OCI-LY1 (cell line): ENCODE data around the gene L3HYPDH.

ENCODE experiments used
- H2AFZ ChIP-seq: fragments of 200-600 bp; sonication (generic), shearing (Covaris generic); 2 replicates; pipeline ENCODE4 v1.6.0; 2014; ENCODE audit warnings: antibody characterized with exemption, mild to moderate bottlenecking, low read length
- H3F3A ChIP-seq: fragments of 200-600 bp; sonication (generic), shearing (Covaris generic); 2 replicates; pipeline ENCODE4 v1.6.0; 2014; ENCODE audit warnings: mild to moderate bottlenecking, antibody characterized with exemption, low read length, moderate library complexity; ENCODE audit not compliant: insufficient read depth
- H3K27ac ChIP-seq: fragments of 200-600 bp; sonication (generic); 2 replicates; pipeline ENCODE4 v1.5.1; 2014; ENCODE audit warnings: low read length, mixed run types, mild to moderate bottlenecking, low read depth; ENCODE audit not compliant: poor library complexity, severe bottlenecking
- H3K27me3 ChIP-seq: fragments of 200-600 bp; sonication (generic); 2 replicates; pipeline ENCODE4 v1.6.0; 2014; ENCODE audit warnings: antibody characterized with exemption, mild to moderate bottlenecking, low read length, moderate library complexity; ENCODE audit not compliant: insufficient read depth
- H3K36me3 ChIP-seq: fragments of 200-600 bp; sonication (generic); 2 replicates; pipeline ENCODE4 v1.6.1; 2014; ENCODE audit warnings: mild to moderate bottlenecking, antibody characterized with exemption, low read length, moderate library complexity, mixed read lengths; ENCODE audit not compliant: insufficient read depth
- H3K4me1 ChIP-seq: fragments of 200-600 bp; sonication (generic); 2 replicates; pipeline ENCODE4 v1.5.1; 2014; ENCODE audit warnings: mild to moderate bottlenecking, low read length, moderate library complexity; ENCODE audit not compliant: insufficient read depth, severe bottlenecking
- H3K4me2 ChIP-seq: fragments of 200-600 bp; sonication (generic), shearing (Covaris generic); 2 replicates; pipeline ENCODE4 v1.6.1; 2014; ENCODE audit warnings: low read length
- H3K4me3 ChIP-seq: fragments of 200-600 bp; sonication (generic); 2 replicates; pipeline ENCODE4 v1.5.1; 2014; ENCODE audit warnings: low read length, low read depth, mild to moderate bottlenecking, mixed read lengths; ENCODE audit not compliant: poor library complexity, severe bottlenecking
- H3K79me2 ChIP-seq: fragments of 200-600 bp; shearing (Covaris generic); 2 replicates; pipeline ENCODE4 v1.6.1; 2016; ENCODE audit warnings: mixed run types, low read length, mixed read lengths; ENCODE audit not compliant: insufficient read depth
- H3K9ac ChIP-seq: fragments of 200-600 bp; sonication (generic), shearing (Covaris generic); 2 replicates; pipeline ENCODE4 v1.6.1; 2014; ENCODE audit warnings: mild to moderate bottlenecking, low read length, mixed read lengths
- H3K9me2 ChIP-seq: fragments of 200-600 bp; sonication (generic), shearing (Covaris generic); 2 replicates; pipeline ENCODE4 v1.6.1; 2014; ENCODE audit warnings: low read depth, mild to moderate bottlenecking, low read length, mixed read lengths
- H3K9me3 ChIP-seq: fragments of 200-600 bp; shearing (Covaris generic); 2 replicates; pipeline ENCODE4 v1.6.1; 2014; ENCODE audit warnings: low read length, mixed read lengths
- H4K20me1 ChIP-seq: fragments of 200-600 bp; sonication (generic), shearing (Covaris generic); 2 replicates; pipeline ENCODE4 v1.6.0; 2016; ENCODE audit warnings: mild to moderate bottlenecking, low read length; ENCODE audit not compliant: insufficient read depth
- EZH2 ChIP-seq: fragments of 200-600 bp; sonication (generic), shearing (Covaris generic); IDR thresholded peaks from 2 replicates; pipeline ENCODE4 v1.8.0; 2017; ENCODE audit warnings: borderline replicate concordance, mixed run types, mild to moderate bottlenecking, antibody characterized with exemption, low read length, moderate library complexity, mixed read lengths
- TF ChIP-seq, protein P1 (sequence below): fragments of 200-600 bp; sonication (generic), shearing (Covaris generic); IDR thresholded peaks from 2 replicates; pipeline ENCODE4 v1.5.1; 2017; ENCODE audit warnings: mild to moderate bottlenecking, antibody characterized with exemption, low read length, moderate library complexity, mixed read lengths

Gene L3HYPDH

DNA sequence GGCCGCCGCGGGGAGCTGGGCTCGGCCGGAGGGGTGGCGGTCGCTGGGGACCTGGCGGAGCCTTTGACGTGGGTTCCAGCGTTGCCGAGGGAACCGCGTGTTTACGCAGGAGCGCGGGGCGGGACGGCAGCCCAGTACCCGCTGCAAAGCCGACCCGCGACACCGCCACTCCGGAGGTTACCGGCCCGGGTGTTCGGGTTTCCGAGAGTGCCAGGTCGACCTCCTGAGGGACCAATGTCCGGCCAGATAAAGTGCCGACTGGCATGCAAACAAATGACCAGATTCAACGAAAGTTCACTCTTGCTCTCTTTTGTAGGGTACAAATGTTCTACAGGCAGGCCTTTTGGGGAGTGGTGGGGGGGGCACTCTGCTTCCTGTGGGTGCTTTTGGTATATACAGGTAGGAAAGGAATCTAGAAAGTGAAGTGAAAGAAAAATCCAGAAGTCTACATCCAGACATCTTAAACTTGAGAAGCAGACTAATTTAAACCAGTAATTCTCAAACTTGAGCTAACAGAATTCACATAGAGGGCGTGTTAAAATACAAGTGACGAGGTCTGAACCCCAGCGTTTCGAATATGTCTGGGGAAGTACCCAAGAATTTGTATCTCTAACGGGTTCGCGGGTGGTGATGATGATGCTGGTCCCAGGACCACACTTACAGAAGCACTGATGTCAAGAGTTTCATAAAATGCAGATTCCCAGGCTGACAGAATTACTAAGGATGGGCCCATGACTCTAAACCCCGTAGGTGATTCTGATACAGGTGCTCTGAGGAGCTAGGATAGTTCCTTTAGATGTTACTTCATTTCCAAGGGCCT is 18.7 kb downstream of the L3HYPDH start, which contains the start of gene GPR135:
TSS of gene GPR135 (minus strand) at position 65 of the 820 bp plus-strand sequence. CDS start 154 bp downstream, outside the sequence.
- Histone ChIP-seq H3K36me3 (peaks cover 8% of the 10 kb centered on the region; the same call in 1 of the 2 replicates), H3K9ac (peak within 1 kb of the TSS; percentile 48; the same call in 1 of the 2 replicates), H3K9me3 (no peaks in the 10 kb centered on the region), H3K79me2 (no peaks in the 10 kb centered on the region), H3K4me1 (peaks cover 10% of the 10 kb centered on the region), H2AFZ (no peak within 1 kb of the TSS), H3K27me3 (0 out of 2 replicates have a peak, but pooled peaks cover 3% of the 10 kb centered on the region), H3K9me2 (no peaks in the 10 kb centered on the region), H3K27ac (no peak within 1 kb of the TSS), H3K4me2 (peak within 1 kb of the TSS; percentile 90), H3K4me3 (peak within 1 kb of the TSS; percentile 66), H3F3A (no peaks in the 10 kb centered on the region), H4K20me1 (no peaks in the 10 kb centered on the region)
- no peak for TF ChIP-seq EZH2
- TF ChIP-seq, protein P1, sequence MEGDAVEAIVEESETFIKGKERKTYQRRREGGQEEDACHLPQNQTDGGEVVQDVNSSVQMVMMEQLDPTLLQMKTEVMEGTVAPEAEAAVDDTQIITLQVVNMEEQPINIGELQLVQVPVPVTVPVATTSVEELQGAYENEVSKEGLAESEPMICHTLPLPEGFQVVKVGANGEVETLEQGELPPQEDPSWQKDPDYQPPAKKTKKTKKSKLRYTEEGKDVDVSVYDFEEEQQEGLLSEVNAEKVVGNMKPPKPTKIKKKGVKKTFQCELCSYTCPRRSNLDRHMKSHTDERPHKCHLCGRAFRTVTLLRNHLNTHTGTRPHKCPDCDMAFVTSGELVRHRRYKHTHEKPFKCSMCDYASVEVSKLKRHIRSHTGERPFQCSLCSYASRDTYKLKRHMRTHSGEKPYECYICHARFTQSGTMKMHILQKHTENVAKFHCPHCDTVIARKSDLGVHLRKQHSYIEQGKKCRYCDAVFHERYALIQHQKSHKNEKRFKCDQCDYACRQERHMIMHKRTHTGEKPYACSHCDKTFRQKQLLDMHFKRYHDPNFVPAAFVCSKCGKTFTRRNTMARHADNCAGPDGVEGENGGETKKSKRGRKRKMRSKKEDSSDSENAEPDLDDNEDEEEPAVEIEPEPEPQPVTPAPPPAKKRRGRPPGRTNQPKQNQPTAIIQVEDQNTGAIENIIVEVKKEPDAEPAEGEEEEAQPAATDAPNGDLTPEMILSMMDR, result no peak

DNA sequence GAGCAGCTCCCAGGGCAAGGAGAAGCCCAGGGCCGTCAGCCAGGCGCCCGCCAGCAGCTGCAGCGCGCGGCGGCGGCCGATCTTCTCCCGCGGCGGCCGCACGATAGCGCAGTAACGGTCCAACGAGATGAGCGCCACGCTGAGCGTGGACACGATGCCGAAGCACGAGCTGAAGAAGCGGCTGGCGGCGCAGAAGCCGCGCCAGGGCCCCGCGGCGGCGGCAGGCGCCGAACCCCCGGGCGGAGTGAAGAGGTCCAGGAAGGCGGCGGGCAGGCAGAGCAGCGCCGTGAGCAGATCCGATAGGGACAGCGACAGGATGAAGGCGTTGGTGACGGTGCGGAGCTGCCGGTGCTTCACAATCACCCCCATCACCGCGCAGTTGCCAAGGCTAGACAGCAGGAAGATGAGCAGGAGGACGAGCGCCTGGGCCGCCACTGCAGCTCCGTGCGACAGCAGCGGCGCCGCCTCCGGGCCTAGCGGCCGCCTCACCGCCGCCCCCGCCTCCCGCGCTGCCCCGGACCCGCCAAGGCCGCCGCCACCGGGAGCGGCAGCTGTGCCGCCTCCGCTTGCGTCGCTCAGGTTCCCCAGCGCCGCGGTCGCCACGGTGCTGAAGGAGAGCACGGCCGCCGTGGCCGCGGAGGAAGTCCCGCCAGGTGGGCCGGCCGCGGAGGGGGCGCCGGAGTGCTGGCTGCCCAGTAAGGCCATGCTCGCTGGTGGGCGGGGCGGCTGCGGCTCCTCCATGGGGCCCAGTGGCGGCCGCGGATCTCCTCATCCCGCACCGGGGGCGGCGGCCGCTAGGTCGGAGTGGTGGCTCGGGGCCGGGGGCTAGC is 19.5 kb downstream of the L3HYPDH start:
- TF ChIP-seq EZH2, result no peak
- TF ChIP-seq, protein P1, result no peak
- Histone ChIP-seq H3K79me2 (no peaks in the 10 kb centered on the region), H3K27me3 (0 out of 2 replicates have a peak, but pooled peaks cover 3% of the 10 kb centered on the region), H3K27ac (no peak overlapping the region), H3K9ac (peak overlapping the region; percentile 48; the same call in 1 of the 2 replicates), H3K4me3 (peak overlapping the region; percentile 66), H2AFZ (no peak overlapping the region), H3F3A (no peaks in the 10 kb centered on the region), H3K4me1 (peaks cover 10% of the 10 kb centered on the region), H3K4me2 (peak overlapping the region; percentile 90), H3K9me2 (no peaks in the 10 kb centered on the region), H3K36me3 (peaks cover 8% of the 10 kb centered on the region; the same call in 1 of the 2 replicates), H4K20me1 (no peaks in the 10 kb centered on the region), H3K9me3 (no peaks in the 10 kb centered on the region)

DNA sequence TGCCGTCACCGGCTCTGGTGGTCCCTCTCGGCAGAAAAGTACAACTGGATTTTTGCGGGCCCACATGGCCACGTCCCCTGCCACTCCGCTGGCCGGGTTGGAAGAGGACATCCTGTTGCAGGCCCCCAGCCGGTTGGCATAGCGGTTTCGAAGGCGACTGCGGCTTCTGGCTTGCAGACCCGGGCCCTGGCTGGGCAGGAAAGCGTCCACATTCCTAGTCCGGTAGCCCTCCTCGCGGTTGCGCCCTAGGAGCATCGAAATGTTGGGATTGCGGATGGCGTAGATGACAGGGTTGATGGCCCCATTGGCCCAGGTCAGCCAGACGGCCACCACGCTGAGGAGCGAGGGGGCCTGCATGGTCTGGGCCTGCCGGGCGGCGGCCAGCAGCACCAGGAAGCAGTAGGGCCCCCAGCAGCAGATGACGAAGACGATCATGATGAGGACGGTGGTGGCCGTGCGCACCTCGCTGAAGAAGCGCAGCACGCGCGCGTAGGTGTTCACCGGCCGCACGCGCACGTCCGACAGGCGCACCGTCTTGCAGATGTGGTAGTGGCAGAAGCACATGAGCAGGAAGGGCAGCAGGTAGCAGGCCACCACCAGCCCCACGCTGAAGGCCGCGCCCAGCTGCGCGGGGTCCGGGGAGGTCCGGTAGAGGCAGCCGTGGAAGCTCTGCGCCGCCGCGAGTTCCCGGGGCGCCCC is 20.3 kb downstream of the L3HYPDH start:
- H3K36me3 ChIP-seq, result peaks cover 8% of the 10 kb centered on the region; the same call in 1 of the 2 replicates
- H3K79me2 ChIP-seq, result no peaks in the 10 kb centered on the region
- no peaks in the 10 kb centered on the region for H3F3A ChIP-seq
- no peaks in the 10 kb centered on the region for H3K9me3 ChIP-seq
- 0 out of 2 replicates have a peak, but pooled peaks cover 3% of the 10 kb centered on the region for H3K27me3 ChIP-seq
- no peak overlapping the region for H2AFZ ChIP-seq
- H3K9me2 ChIP-seq, result no peaks in the 10 kb centered on the region
- H3K27ac ChIP-seq, result no peak overlapping the region
- peak overlapping the region; percentile 90 for H3K4me2 ChIP-seq
- no peak for TF ChIP-seq EZH2
- TF ChIP-seq, protein P1, result no peak
- H3K4me3 ChIP-seq, result peak overlapping the region; percentile 66
- H3K9ac ChIP-seq, result peak overlapping the region; percentile 48; the same call in 1 of the 2 replicates
- peaks cover 10% of the 10 kb centered on the region for H3K4me1 ChIP-seq
- no peaks in the 10 kb centered on the region for H4K20me1 ChIP-seq
